ENCODE data around the gene SAGE1.
"Not testable (repeated sequence)": the region's sequence is repeated elsewhere in the genome, so short reads cannot be mapped to it uniquely, and the experiment has no call there.

GRCh38 chrX:135888230-135888629, 5.3 kb upstream of the SAGE1 start:
- not testable (repeated sequence) for TF ChIP-seq CTCF (IDR thresholded peaks at IDR 0.05); EZH2 (IDR thresholded peaks at IDR 0.05; ENCODE audit: borderline replicate concordance, insufficient read depth, low read depth, low read length, poor library complexity, severe bottlenecking)
